H54 (cell line): ENCODE results near the gene NADK.

Source experiments
- DNase-seq: peaks from one replicate; pipeline ENCODE4 v3.0.0; 2011; ENCODE audit warnings: low spot score, mixed read lengths; ENCODE audit not compliant: insufficient read length
- FAIRE-seq: peaks from 3 replicates; lab custom pipeline; 2011; peaks lifted over from hg19 to GRCh38; lab: Jason Lieb, UNC
- POLR2A ChIP-seq: IDR thresholded peaks from 2 replicates; pipeline ENCODE4 v1.6.1; 2011; ENCODE audit warnings: low read depth, mild to moderate bottlenecking, low read length

Gene NADK

GRCh38 chr1:1764876-1765470 lies 13.3 kb downstream of the NADK start:
- no peak for TF ChIP-seq POLR2A
- no peak for DNase-seq
- no peak for FAIRE-seq

- FAIRE-seq (no peak), DNase-seq (no peak)
- no peak for TF ChIP-seq POLR2A
Measured at GRCh38 chr1:1763657-1764621, 14.3 kb downstream of the NADK start.

- DNase-seq: no peak
- TF ChIP-seq POLR2A: no peak
- FAIRE-seq: no peak
Measured at GRCh38 chr1:1761504-1762376, 16.5 kb downstream of the NADK start.

- FAIRE-seq: no peak
- TF ChIP-seq POLR2A: no peak
- no peak for DNase-seq
Measured at GRCh38 chr1:1760715-1761114, 17.6 kb downstream of the NADK start.

GRCh38 chr1:1760345-1760650 lies 18.0 kb downstream of the NADK start:
- DNase-seq: no peak
- FAIRE-seq: no peak
- TF ChIP-seq POLR2A: no peak

- no peak for DNase-seq
- FAIRE-seq: no peak
- no peak for TF ChIP-seq POLR2A
Measured at GRCh38 chr1:1759456-1760344, 18.6 kb downstream of the NADK start.

GRCh38 chr1:1758692-1759455 lies 19.4 kb downstream of the NADK start:
- no peak for DNase-seq
- TF ChIP-seq POLR2A: no peak
- no peak for FAIRE-seq

- DNase-seq (no peak), FAIRE-seq (no peak)
- no peak for TF ChIP-seq POLR2A
Measured at GRCh38 chr1:1758059-1758621, 20.1 kb downstream of the NADK start.

- DNase-seq (no peak), FAIRE-seq (no peak)
- no peak for TF ChIP-seq POLR2A
Measured at GRCh38 chr1:1757422-1758058, 20.7 kb downstream of the NADK start.

GRCh38 chr1:1756661-1757421 lies 21.4 kb downstream of the NADK start:
- DNase-seq: no peak
- no peak for TF ChIP-seq POLR2A
- FAIRE-seq: no peak

- DNase-seq: no peak
- no peak for FAIRE-seq
- no peak for TF ChIP-seq POLR2A
Measured at GRCh38 chr1:1755852-1756251, 22.4 kb downstream of the NADK start.
